HCT116 (cell line): Measurements from ENCODE around the gene CC2D1A. TPM values are rescaled to one million over a fixed set of nuclear protein-coding genes. Genes with fewer than 3 reads are reported as not detected.

Source experiments
- ATAC-seq: fragments of 200-7000 bp; cut with Tn5 transposase; 2 replicates; pipeline ENCODE4 v1.9.1; 2020; ENCODE audit warnings: mild to moderate bottlenecking, moderate library complexity
- BruUV-seq: library from RNA; stranded (reverse); fragments of 400-500 nt; replicated peaks from 2 replicates; lab custom pipeline; 2021; lab: Mats Ljungman, UMichigan
- CTCF ChIA-PET: fragments of 300-600 bp; sonication (Branson Sonifier 250); formaldehyde crosslinking; loops from one replicate; lab custom pipeline; 2021; ENCODE audit warnings: antibody characterized with exemption; lab: Charles Lee
- POLR2A ChIA-PET: fragments of 300-600, 350-600 bp; sonication (Branson Sonifier 250); formaldehyde crosslinking; loops from one replicate; lab custom pipeline; 2021; ENCODE audit warnings: antibody characterized with exemption; lab: Charles Lee
- RAD21 ChIA-PET, 2 experiments: fragments of 300-600 bp; sonication (Branson Sonifier 250); formaldehyde crosslinking; loops; one replicate each; lab custom pipeline; 2023; ENCODE audit warnings: low total read pairs in 2 of 2; ENCODE audit not compliant: uncharacterized antibody in 2 of 2, unreplicated experiment in 2 of 2, low non-redundant PET in 1 of 2; lab: Charles Lee
- DNase-seq: peaks from one replicate; pipeline ENCODE4 v3.0.0-alpha.2; 2010; ENCODE audit warnings: low read depth, low spot score
- H2AFZ ChIP-seq: fragments of 200-600 bp; shearing (Covaris generic), sonication (generic); 2 replicates; pipeline ENCODE4 v1.6.1; 2017; ENCODE audit warnings: low read depth, mixed run types, mixed read lengths, antibody characterized with exemption, low read length; ENCODE audit not compliant: poor library complexity, severe bottlenecking
- H3K27ac ChIP-seq: 2 replicates; pipeline ENCODE4 v1.5.1; 2012; ENCODE audit warnings: low read depth, low read length
- H3K27me3 ChIP-seq: fragments of 200-600 bp; sonication (generic); 2 replicates; pipeline ENCODE4 v1.6.1; 2016; ENCODE audit warnings: mixed run types, low read length, mixed read lengths; ENCODE audit not compliant: insufficient read depth
- H3K36me3 ChIP-seq, 2 experiments: fragments of 200-500 bp in 1 of 2; fragments of 200-600 bp in 1 of 2; sonication (Bioruptor generic) in 1 of 2; sonication (generic) in 1 of 2; 2 replicates each; pipeline versions ENCODE4 v1.5.1 to v1.6.1; 2014 to 2016; ENCODE audit warnings: low read length in 2 of 2, inconsistent platforms in 1 of 2, mixed read lengths in 1 of 2, mixed run types in 1 of 2; ENCODE audit not compliant: insufficient read depth in 2 of 2, control insufficient read depth in 1 of 2
- H3K4me1 ChIP-seq, 2 experiments: fragments of 200-600 bp in 1 of 2; sonication (generic) in 1 of 2; 2 replicates each; pipeline versions ENCODE4 v1.5.1 to v1.6.1; 2012 to 2017; ENCODE audit warnings: low read length in 2 of 2, inconsistent platforms in 1 of 2, mild to moderate bottlenecking in 1 of 2, mixed read lengths in 1 of 2, mixed run types in 1 of 2, moderate library complexity in 1 of 2; ENCODE audit not compliant: insufficient read depth in 2 of 2, control insufficient read depth in 1 of 2
- H3K4me2 ChIP-seq: fragments of 200-600 bp; sonication (generic); 2 replicates; pipeline ENCODE4 v1.6.1; 2017; ENCODE audit warnings: mixed run types, low read length, mixed read lengths
- H3K4me3 ChIP-seq, 2 experiments: fragments of 200-600 bp in 1 of 2; sonication (generic) in 1 of 2; replicated peaks in 1 of 2; 2 replicates each; pipeline ENCODE4 v1.5.1; 2011 to 2016; ENCODE audit warnings: low read length in 2 of 2, control low read depth in 1 of 2, low read depth in 1 of 2, mild to moderate bottlenecking in 1 of 2, mixed read lengths in 1 of 2, mixed run types in 1 of 2
- H3K79me2 ChIP-seq: fragments of 200-600 bp; sonication (generic); 2 replicates; pipeline ENCODE4 v1.6.1; 2017; ENCODE audit warnings: mild to moderate bottlenecking, mixed run types, low read length, moderate library complexity, mixed read lengths; ENCODE audit not compliant: insufficient read depth
- H3K9ac ChIP-seq: fragments of 200-600 bp; sonication (generic); 2 replicates; pipeline ENCODE4 v1.6.1; 2016; ENCODE audit warnings: low read length, mixed read lengths
- H3K9me2 ChIP-seq: fragments of 200-600 bp; sonication (generic), shearing (Covaris generic); 2 replicates; pipeline ENCODE4 v1.6.1; 2017; ENCODE audit warnings: mixed run types, mild to moderate bottlenecking, moderate library complexity; ENCODE audit not compliant: insufficient read depth
- H3K9me3 ChIP-seq, 2 experiments: fragments of 200-500 bp in 1 of 2; fragments of 200-600 bp in 1 of 2; sonication (Bioruptor generic) in 1 of 2; sonication (generic) in 1 of 2; 2 replicates each; pipeline ENCODE4 v1.6.1; 2014 to 2017; ENCODE audit warnings: low read length in 2 of 2, mixed read lengths in 2 of 2, inconsistent platforms in 1 of 2, low read depth in 1 of 2, mild to moderate bottlenecking in 1 of 2, mixed run types in 1 of 2, moderate library complexity in 1 of 2; ENCODE audit not compliant: control insufficient read depth in 1 of 2, insufficient read depth in 1 of 2
- H4K20me1 ChIP-seq: fragments of 200-600 bp; sonication (generic), shearing (Covaris generic); 2 replicates; pipeline ENCODE4 v1.6.1; 2017; ENCODE audit warnings: mixed run types, mild to moderate bottlenecking, moderate library complexity; ENCODE audit not compliant: insufficient read depth
- CEBPB ChIP-seq: IDR thresholded peaks from 2 replicates; pipeline ENCODE4 v1.6.1; 2012; ENCODE audit warnings: low read depth
- EGR1 ChIP-seq: IDR thresholded peaks from 2 replicates; pipeline ENCODE4 v1.6.1; 2012; ENCODE audit warnings: low read depth
- ELF1 ChIP-seq: IDR thresholded peaks from 2 replicates; pipeline ENCODE4 v1.6.1; 2012; ENCODE audit warnings: low read depth, borderline replicate concordance
- EZH2 ChIP-seq: fragments of 200-600 bp; sonication (generic); IDR thresholded peaks from 2 replicates; pipeline ENCODE4 v1.6.1; 2017; ENCODE audit warnings: antibody characterized with exemption, mixed run types
- FOSL1 ChIP-seq: IDR thresholded peaks from 2 replicates; pipeline ENCODE4 v1.6.1; 2012; ENCODE audit warnings: low read depth
- JUND ChIP-seq: IDR thresholded peaks from 2 replicates; pipeline ENCODE4 v1.6.1; 2012
- POLR2AphosphoS5 ChIP-seq: IDR thresholded peaks from 2 replicates; pipeline ENCODE4 v1.6.1; 2011; ENCODE audit warnings: mild to moderate bottlenecking, low read depth, low read length, moderate library complexity
- SIN3A ChIP-seq: IDR thresholded peaks from 2 replicates; pipeline ENCODE4 v1.6.1; 2012; ENCODE audit warnings: low read depth
- SP1 ChIP-seq: IDR thresholded peaks from 2 replicates; pipeline ENCODE4 v1.6.1; 2012; ENCODE audit warnings: low read depth
- SRF ChIP-seq: IDR thresholded peaks from 2 replicates; pipeline ENCODE4 v1.6.1; 2012; ENCODE audit warnings: low read depth
- TCF7L2 ChIP-seq: IDR thresholded peaks from 2 replicates; pipeline ENCODE4 v1.7.0; 2011; ENCODE audit warnings: borderline replicate concordance, inconsistent platforms; ENCODE audit not compliant: insufficient read depth, insufficient read length; ENCODE audit errors: extremely low read depth
- intact Hi-C: fragments of 100-400 bp; cut with micrococcal nuclease; formaldehyde crosslinking; loops from 2 replicates; pipeline ENCODE4 v1.10.0; 2022
- total RNA-seq: library from RNA; stranded (reverse); gene quantifications from one replicate; pipeline ENCODE4 v1.2.1, GENCODE V29; 2021; ENCODE audit not compliant: unreplicated experiment
- TF ChIP-seq, protein P1 (sequence below): IDR thresholded peaks from 2 replicates; pipeline ENCODE4 v1.6.1; 2012
- TF ChIP-seq, protein P2 (sequence below): IDR thresholded peaks from 2 replicates; pipeline ENCODE4 v1.6.1; 2012
- TF ChIP-seq, protein P3 (sequence below): IDR thresholded peaks from 2 replicates; pipeline ENCODE4 v1.6.1; 2011; ENCODE audit warnings: mild to moderate bottlenecking, low read length, moderate library complexity; ENCODE audit not compliant: insufficient replicate concordance; ENCODE audit errors: extremely low read depth
- TF ChIP-seq, protein P4 (sequence below): IDR thresholded peaks from 2 replicates; pipeline ENCODE4 v1.6.1; 2012; ENCODE audit warnings: low read depth

Gene CC2D1A
- total RNA-seq, 1 experiment from 2014 or later = 51.5 TPM

DNA sequence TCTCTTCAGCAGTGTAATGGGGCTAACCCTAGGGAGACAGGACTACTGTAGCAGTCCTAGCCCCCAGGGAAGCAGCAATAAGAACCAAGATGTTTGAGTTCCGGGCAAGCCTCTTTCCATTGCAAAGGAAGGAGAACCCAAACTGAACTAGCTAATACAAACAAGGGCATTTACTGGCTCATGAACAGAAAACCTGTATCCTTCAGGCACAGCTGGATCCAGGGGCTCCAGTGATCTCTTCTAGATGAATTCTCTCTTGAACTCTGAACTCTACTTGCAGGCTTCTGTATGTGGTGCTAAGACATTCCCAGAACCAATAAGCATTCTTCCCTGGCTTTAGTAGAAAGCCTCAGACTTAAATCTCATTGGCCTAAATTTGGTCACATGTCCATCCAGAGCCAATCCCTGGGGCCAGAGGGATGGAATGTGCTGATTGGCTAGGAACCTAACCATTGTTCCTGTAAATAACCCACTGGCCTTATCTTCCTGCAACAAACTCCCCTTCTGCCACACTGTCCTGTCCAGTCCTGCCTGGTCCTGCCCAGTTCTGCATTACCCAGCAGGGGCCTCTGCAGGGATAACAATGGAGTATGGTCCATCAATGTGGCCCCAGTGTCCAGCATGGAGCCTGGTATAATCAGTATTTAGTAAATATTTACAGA, 36.2 kb downstream of the CC2D1A start:
- intact Hi-C loops = no loop called here
- RAD21 ChIA-PET = no interaction called here
- Histone ChIP-seq H3K9me3 (no peaks in the 10 kb centered on the region), H3K27ac (no peak overlapping the region), H3K79me2 (no peaks in the 10 kb centered on the region), H3K9ac (no peak overlapping the region), H3K27me3 (no peaks in the 10 kb centered on the region), H3K4me3 (no peak overlapping the region), H3K4me1 (no peaks in the 10 kb centered on the region), H3K9me2 (no peaks in the 10 kb centered on the region), H3K36me3 (no peaks in the 10 kb centered on the region), H3K4me2 (no peak overlapping the region), H4K20me1 (no peaks in the 10 kb centered on the region), H2AFZ (no peak overlapping the region)
- CTCF ChIA-PET = no interaction called here
- no TSS peak for BruUV-seq
- peak; percentile 55 for ATAC-seq
- TF ChIP-seq, protein P1, sequence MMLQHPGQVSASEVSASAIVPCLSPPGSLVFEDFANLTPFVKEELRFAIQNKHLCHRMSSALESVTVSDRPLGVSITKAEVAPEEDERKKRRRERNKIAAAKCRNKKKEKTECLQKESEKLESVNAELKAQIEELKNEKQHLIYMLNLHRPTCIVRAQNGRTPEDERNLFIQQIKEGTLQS = no peak
- TF ChIP-seq CEBPB (no peak), SP1 (no peak), ELF1 (no peak), JUND (no peak), EGR1 (no peak), EZH2 (no peak), TCF7L2 (no peak), FOSL1 (no peak), POLR2AphosphoS5 (no peak), SIN3A (no peak), SRF (no peak)
- TF ChIP-seq, protein P2, sequence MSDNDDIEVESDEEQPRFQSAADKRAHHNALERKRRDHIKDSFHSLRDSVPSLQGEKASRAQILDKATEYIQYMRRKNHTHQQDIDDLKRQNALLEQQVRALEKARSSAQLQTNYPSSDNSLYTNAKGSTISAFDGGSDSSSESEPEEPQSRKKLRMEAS = no peak
- TF ChIP-seq, protein P3, sequence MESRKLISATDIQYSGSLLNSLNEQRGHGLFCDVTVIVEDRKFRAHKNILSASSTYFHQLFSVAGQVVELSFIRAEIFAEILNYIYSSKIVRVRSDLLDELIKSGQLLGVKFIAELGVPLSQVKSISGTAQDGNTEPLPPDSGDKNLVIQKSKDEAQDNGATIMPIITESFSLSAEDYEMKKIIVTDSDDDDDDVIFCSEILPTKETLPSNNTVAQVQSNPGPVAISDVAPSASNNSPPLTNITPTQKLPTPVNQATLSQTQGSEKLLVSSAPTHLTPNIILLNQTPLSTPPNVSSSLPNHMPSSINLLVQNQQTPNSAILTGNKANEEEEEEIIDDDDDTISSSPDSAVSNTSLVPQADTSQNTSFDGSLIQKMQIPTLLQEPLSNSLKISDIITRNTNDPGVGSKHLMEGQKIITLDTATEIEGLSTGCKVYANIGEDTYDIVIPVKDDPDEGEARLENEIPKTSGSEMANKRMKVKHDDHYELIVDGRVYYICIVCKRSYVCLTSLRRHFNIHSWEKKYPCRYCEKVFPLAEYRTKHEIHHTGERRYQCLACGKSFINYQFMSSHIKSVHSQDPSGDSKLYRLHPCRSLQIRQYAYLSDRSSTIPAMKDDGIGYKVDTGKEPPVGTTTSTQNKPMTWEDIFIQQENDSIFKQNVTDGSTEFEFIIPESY = no peak
- TF ChIP-seq, protein P4, sequence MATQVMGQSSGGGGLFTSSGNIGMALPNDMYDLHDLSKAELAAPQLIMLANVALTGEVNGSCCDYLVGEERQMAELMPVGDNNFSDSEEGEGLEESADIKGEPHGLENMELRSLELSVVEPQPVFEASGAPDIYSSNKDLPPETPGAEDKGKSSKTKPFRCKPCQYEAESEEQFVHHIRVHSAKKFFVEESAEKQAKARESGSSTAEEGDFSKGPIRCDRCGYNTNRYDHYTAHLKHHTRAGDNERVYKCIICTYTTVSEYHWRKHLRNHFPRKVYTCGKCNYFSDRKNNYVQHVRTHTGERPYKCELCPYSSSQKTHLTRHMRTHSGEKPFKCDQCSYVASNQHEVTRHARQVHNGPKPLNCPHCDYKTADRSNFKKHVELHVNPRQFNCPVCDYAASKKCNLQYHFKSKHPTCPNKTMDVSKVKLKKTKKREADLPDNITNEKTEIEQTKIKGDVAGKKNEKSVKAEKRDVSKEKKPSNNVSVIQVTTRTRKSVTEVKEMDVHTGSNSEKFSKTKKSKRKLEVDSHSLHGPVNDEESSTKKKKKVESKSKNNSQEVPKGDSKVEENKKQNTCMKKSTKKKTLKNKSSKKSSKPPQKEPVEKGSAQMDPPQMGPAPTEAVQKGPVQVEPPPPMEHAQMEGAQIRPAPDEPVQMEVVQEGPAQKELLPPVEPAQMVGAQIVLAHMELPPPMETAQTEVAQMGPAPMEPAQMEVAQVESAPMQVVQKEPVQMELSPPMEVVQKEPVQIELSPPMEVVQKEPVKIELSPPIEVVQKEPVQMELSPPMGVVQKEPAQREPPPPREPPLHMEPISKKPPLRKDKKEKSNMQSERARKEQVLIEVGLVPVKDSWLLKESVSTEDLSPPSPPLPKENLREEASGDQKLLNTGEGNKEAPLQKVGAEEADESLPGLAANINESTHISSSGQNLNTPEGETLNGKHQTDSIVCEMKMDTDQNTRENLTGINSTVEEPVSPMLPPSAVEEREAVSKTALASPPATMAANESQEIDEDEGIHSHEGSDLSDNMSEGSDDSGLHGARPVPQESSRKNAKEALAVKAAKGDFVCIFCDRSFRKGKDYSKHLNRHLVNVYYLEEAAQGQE = no peak
- no peak for DNase-seq
- POLR2A ChIA-PET = no interaction called here
